Adrenal gland (tissue), 5 donors: ENCODE data around the gene RAI14.

ENCODE experiments used
- POLR2A ChIP-seq, 2 donors: fragments of 450-650 bp; IDR thresholded peaks; one replicate each; pipeline ENCODE4 v1.6.1; 2017; ENCODE audit warnings: antibody characterized with exemption in 2 of 2, mild to moderate bottlenecking in 2 of 2, moderate library complexity in 1 of 2
- TF ChIP-seq, protein P1 (sequence below), 6 experiments: fragments of 450-650 bp in 4 of 6; fragments of 200-600 bp in 2 of 6; sonication (generic) in 1 of 6; IDR thresholded peaks; 1 replicate in 5 of 6; 2 replicates in 1 of 6; pipeline versions ENCODE4 v1.5.1 to v1.8.0; 2016 to 2021; ENCODE audit warnings: antibody characterized with exemption in 6 of 6, mild to moderate bottlenecking in 2 of 6, moderate library complexity in 1 of 6
- donor health status: DM: no; HTN: no; CAD: no.

DNA sequence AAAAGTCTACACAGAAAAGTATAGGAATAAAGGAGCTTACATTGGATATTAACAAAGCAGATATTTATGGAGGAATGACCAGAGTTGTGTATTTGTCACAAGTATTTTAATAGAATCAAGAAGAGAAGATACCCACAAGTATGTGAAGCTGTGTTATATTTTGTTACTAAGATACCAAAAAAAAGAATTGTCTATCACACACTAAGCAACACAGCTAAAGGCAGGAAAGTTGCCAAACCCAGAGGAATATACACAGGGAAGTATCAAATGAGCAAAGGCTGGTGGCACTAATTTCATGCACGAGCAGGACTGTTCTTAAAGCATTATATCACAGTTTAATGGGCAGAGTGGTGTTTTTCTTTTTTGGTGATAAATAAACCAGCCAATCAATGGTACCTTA, 30.9 kb upstream of the RAI14 start:
- no peak for TF ChIP-seq POLR2A (IDR thresholded peaks at IDR 0.05)
- TF ChIP-seq, protein P1, sequence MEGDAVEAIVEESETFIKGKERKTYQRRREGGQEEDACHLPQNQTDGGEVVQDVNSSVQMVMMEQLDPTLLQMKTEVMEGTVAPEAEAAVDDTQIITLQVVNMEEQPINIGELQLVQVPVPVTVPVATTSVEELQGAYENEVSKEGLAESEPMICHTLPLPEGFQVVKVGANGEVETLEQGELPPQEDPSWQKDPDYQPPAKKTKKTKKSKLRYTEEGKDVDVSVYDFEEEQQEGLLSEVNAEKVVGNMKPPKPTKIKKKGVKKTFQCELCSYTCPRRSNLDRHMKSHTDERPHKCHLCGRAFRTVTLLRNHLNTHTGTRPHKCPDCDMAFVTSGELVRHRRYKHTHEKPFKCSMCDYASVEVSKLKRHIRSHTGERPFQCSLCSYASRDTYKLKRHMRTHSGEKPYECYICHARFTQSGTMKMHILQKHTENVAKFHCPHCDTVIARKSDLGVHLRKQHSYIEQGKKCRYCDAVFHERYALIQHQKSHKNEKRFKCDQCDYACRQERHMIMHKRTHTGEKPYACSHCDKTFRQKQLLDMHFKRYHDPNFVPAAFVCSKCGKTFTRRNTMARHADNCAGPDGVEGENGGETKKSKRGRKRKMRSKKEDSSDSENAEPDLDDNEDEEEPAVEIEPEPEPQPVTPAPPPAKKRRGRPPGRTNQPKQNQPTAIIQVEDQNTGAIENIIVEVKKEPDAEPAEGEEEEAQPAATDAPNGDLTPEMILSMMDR (IDR thresholded peaks at IDR 0.05), result no peak
